Calu3 (cell line): ENCODE measurements around the gene S100A12. TPM values are rescaled to one million over a fixed set of nuclear protein-coding genes. Genes with fewer than 3 reads are reported as not detected.

Experiments used
- BruUV-seq: library from RNA; stranded (reverse); fragments of 400-500 nt; replicated peaks from 2 replicates; lab custom pipeline; 2021; lab: Mats Ljungman, UMichigan
- CTCF ChIA-PET: fragments of 300-600 bp; sonication (Branson Sonifier 250); formaldehyde crosslinking; loops from one replicate; lab custom pipeline; 2022; ENCODE audit warnings: antibody characterized with exemption; lab: Charles Lee
- DNase-seq: peaks from one replicate; pipeline ENCODE4 v3.0.0; 2022
- H3K27ac Mint-ChIP-seq: one replicate; pipeline ENCODE4 v1.8.0; 2022; ENCODE audit warnings: mixed read lengths; ENCODE audit not compliant: unreplicated experiment
- H3K27me3 Mint-ChIP-seq: one replicate; pipeline ENCODE4 v1.8.0; 2022; ENCODE audit warnings: mixed read lengths; ENCODE audit not compliant: unreplicated experiment
- H3K36me3 Mint-ChIP-seq: one replicate; pipeline ENCODE4 v1.8.0; 2022; ENCODE audit warnings: mild to moderate bottlenecking, moderate library complexity, mixed read lengths; ENCODE audit not compliant: insufficient read depth, unreplicated experiment
- H3K4me1 Mint-ChIP-seq: one replicate; pipeline ENCODE4 v1.8.0; 2022; ENCODE audit warnings: mild to moderate bottlenecking, low read depth, mixed read lengths; ENCODE audit not compliant: unreplicated experiment
- H3K4me3 Mint-ChIP-seq: one replicate; pipeline ENCODE4 v1.8.0; 2022; ENCODE audit warnings: mild to moderate bottlenecking, low read depth, moderate library complexity, mixed read lengths; ENCODE audit not compliant: unreplicated experiment
- H3K9me3 Mint-ChIP-seq: one replicate; pipeline ENCODE4 v1.8.0; 2022; ENCODE audit warnings: low read depth, mixed read lengths; ENCODE audit not compliant: unreplicated experiment
- intact Hi-C: fragments of 100-400 bp; cut with micrococcal nuclease; formaldehyde crosslinking; loops from one replicate; pipeline ENCODE4 v1.10.0; 2022; ENCODE audit not compliant: unreplicated experiment
- total RNA-seq: library from RNA; stranded (reverse); gene quantifications from 2 replicates; pipeline ENCODE4 v1.2.3, GENCODE V29; 2022
- TF ChIP-seq, protein P1 (sequence below): fragments of 200-600 bp; IDR thresholded peaks from one replicate; pipeline ENCODE4 v1.8.0; 2022; ENCODE audit warnings: antibody characterized with exemption; ENCODE audit not compliant: unreplicated experiment

Gene S100A12
- total RNA-seq, 1 experiment from 2014 or later, result not detected

DNA sequence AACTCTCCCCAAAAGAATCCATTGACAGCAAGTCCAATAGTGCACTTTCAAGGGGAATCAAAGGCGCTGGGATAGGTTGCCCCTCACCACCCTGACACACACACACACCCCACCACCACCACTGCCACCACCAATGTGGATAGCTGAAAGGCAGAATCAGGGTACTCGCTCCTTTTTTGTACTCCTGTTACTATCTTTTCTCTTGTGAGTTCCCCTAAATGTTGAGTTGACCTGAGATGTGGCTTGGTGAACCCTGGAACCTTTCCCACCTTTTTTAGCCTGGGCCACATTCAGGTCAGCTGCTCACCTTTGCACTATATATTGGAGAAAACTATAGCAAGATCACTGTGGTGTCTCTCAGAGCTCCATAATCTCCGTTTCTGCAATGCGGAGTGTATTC, 11.6 kb upstream of the S100A12 start:
- TF ChIP-seq, protein P1, sequence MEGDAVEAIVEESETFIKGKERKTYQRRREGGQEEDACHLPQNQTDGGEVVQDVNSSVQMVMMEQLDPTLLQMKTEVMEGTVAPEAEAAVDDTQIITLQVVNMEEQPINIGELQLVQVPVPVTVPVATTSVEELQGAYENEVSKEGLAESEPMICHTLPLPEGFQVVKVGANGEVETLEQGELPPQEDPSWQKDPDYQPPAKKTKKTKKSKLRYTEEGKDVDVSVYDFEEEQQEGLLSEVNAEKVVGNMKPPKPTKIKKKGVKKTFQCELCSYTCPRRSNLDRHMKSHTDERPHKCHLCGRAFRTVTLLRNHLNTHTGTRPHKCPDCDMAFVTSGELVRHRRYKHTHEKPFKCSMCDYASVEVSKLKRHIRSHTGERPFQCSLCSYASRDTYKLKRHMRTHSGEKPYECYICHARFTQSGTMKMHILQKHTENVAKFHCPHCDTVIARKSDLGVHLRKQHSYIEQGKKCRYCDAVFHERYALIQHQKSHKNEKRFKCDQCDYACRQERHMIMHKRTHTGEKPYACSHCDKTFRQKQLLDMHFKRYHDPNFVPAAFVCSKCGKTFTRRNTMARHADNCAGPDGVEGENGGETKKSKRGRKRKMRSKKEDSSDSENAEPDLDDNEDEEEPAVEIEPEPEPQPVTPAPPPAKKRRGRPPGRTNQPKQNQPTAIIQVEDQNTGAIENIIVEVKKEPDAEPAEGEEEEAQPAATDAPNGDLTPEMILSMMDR, result no peak
- Mint-ChIP-seq H3K36me3 (no peaks in the 10 kb centered on the region), H3K9me3 (no peaks in the 10 kb centered on the region), H3K27ac (no peak overlapping the region), H3K4me1 (no peaks in the 10 kb centered on the region), H3K27me3 (peaks cover 100% of the 10 kb centered on the region), H3K4me3 (no peak overlapping the region)
- intact Hi-C loops, result no loop called here
- CTCF ChIA-PET, result no interaction called here
- DNase-seq, result no peak
- no TSS peak for BruUV-seq

- Mint-ChIP-seq H3K27ac (no peak overlapping the region), H3K9me3 (peaks cover 2% of the 10 kb centered on the region), H3K4me1 (no peaks in the 10 kb centered on the region), H3K27me3 (peaks cover 100% of the 10 kb centered on the region), H3K4me3 (no peak overlapping the region), H3K36me3 (no peaks in the 10 kb centered on the region)
- TF ChIP-seq, protein P1, result no peak
- DNase-seq, result no peak
- CTCF ChIA-PET, result no interaction called here
- intact Hi-C loops, result no loop called here
- BruUV-seq, result no TSS peak
Measured at GRCh38 chr1:153386500-153386901, 11.1 kb upstream of the S100A12 start.

DNA sequence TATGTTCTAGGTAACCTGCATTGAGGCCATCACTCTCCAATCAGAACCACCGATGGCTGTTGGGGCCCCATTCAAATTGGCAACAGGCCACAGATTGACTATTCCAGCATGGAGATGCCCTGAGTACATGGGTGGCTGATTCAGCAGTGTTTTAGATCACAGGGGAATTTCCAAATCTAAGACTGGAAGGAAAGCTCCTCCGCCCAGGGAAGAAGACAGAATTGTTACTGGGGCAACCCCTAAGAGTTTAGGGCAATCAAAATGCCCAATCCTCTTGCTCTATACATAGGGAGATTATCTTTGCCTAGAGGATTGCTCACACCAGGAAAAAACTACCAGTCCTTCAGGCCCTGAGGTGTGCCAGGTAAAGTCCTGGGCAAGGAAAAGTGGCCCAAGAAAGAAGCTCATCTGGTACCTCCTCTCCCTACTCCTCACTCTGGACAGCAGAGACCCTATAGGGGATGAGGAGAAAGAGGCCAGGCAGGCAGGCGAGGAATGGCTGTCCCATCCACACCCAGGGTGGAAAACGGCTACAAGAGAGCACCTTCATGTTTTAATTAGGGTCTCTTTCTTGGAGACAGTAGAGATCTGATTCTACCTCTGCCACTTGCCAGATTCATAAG, 9.6 kb upstream of the S100A12 start:
- H3K36me3 Mint-ChIP-seq, result no peaks in the 10 kb centered on the region
- no peak overlapping the region for H3K4me3 Mint-ChIP-seq
- no peak for DNase-seq
- TF ChIP-seq, protein P1, result no peak
- no peaks in the 10 kb centered on the region for H3K4me1 Mint-ChIP-seq
- no peak overlapping the region for H3K27ac Mint-ChIP-seq
- CTCF ChIA-PET, result no interaction called here
- BruUV-seq, result no TSS peak
- intact Hi-C loops, result no loop called here
- peaks cover 97% of the 10 kb centered on the region for H3K27me3 Mint-ChIP-seq
- peaks cover 8% of the 10 kb centered on the region for H3K9me3 Mint-ChIP-seq

GRCh38 chr1:153380711-153381110, 5.3 kb upstream of the S100A12 start:
- no peaks in the 10 kb centered on the region for H3K36me3 Mint-ChIP-seq
- TF ChIP-seq, protein P1, result no peak
- H3K9me3 Mint-ChIP-seq, result peaks cover 8% of the 10 kb centered on the region
- no peak overlapping the region for H3K4me3 Mint-ChIP-seq
- CTCF ChIA-PET, result no interaction called here
- H3K27ac Mint-ChIP-seq, result no peak overlapping the region
- H3K27me3 Mint-ChIP-seq, result peaks cover 79% of the 10 kb centered on the region
- no TSS peak for BruUV-seq
- intact Hi-C loops, result no loop called here
- no peak for DNase-seq
- no peaks in the 10 kb centered on the region for H3K4me1 Mint-ChIP-seq
